ENCODE results near the gene TULP4. TPM values are rescaled to one million over a fixed set of nuclear protein-coding genes. Genes with fewer than 3 reads are reported as not detected.

The TULP4 gene
- total RNA-seq, 1 experiment from 2014 or later: 21.5 TPM

DNA sequence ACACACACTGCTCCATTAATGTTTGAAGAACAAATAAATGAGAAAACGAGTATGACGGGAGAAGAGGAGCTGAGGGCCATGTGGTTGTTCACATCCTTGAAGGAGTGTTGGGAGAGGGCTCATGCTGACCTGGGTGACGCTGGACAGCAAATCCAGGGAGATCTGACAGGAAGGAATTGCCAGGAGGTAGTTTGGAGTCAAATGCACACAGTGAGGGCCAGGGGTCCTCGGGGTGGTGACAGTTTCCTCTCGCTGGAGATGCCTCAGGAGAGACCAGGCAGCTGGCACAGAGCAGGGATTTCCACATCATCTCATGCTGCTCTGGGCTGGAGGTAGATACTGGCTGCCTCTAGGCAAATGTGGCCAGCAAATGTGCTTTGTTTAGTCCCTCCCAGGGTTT is 245.7 kb downstream of the TULP4 start:
- no peaks in the 10 kb centered on the region for H3K27me3 ChIP-seq (ENCODE audit: low read length)
- no peaks in the 10 kb centered on the region for H3F3A ChIP-seq (ENCODE audit: low read length, unreplicated experiment)
- TF ChIP-seq, protein P1, sequence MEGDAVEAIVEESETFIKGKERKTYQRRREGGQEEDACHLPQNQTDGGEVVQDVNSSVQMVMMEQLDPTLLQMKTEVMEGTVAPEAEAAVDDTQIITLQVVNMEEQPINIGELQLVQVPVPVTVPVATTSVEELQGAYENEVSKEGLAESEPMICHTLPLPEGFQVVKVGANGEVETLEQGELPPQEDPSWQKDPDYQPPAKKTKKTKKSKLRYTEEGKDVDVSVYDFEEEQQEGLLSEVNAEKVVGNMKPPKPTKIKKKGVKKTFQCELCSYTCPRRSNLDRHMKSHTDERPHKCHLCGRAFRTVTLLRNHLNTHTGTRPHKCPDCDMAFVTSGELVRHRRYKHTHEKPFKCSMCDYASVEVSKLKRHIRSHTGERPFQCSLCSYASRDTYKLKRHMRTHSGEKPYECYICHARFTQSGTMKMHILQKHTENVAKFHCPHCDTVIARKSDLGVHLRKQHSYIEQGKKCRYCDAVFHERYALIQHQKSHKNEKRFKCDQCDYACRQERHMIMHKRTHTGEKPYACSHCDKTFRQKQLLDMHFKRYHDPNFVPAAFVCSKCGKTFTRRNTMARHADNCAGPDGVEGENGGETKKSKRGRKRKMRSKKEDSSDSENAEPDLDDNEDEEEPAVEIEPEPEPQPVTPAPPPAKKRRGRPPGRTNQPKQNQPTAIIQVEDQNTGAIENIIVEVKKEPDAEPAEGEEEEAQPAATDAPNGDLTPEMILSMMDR (conservative IDR thresholded peaks at IDR 0.05; ENCODE audit: low read depth, low read length): no peak
- TF ChIP-seq EZH2 (IDR thresholded peaks at IDR 0.05; ENCODE audit: low read length, unreplicated experiment) (no peak), EZH2phosphoT487 (IDR thresholded peaks at IDR 0.05; ENCODE audit: borderline replicate concordance, low read length) (no peak)
- H3K9me3 ChIP-seq (ENCODE audit: low read length): no peaks in the 10 kb centered on the region
- H3K36me3 ChIP-seq (ENCODE audit: low read depth, low read length): no peaks in the 10 kb centered on the region
- CTCF ChIA-PET: no interaction called here
- BruUV-seq (replicated peaks): no TSS peak
- H3K9me2 ChIP-seq (replicated peaks; ENCODE audit: low read length): no peaks in the 10 kb centered on the region
- H3K4me2 ChIP-seq (ENCODE audit: low read length): no peak overlapping the region
- DNase-seq (no peak), ATAC-seq (no peak)
- no peak overlapping the region for H3K4me3 ChIP-seq (ENCODE audit: low read length)
- H3K27ac ChIP-seq (ENCODE audit: low read length): no peak overlapping the region
- no peak overlapping the region for H2AFZ ChIP-seq (ENCODE audit: low read length)
- H3K4me1 ChIP-seq (ENCODE audit: insufficient read depth, low read length): peaks cover 22% of the 10 kb centered on the region
- POLR2A ChIA-PET (ENCODE audit: unreplicated experiment): no interaction called here
- no peak overlapping the region for H3K9ac ChIP-seq (ENCODE audit: low read length)
- H4K20me1 ChIP-seq (ENCODE audit: low read length): peaks cover 8% of the 10 kb centered on the region; the same call in 1 of the 2 replicates
- intact Hi-C loops (cut with micrococcal nuclease): no loop called here
- peaks cover 28% of the 10 kb centered on the region for H3K79me2 ChIP-seq (ENCODE audit: low read length)

DNA sequence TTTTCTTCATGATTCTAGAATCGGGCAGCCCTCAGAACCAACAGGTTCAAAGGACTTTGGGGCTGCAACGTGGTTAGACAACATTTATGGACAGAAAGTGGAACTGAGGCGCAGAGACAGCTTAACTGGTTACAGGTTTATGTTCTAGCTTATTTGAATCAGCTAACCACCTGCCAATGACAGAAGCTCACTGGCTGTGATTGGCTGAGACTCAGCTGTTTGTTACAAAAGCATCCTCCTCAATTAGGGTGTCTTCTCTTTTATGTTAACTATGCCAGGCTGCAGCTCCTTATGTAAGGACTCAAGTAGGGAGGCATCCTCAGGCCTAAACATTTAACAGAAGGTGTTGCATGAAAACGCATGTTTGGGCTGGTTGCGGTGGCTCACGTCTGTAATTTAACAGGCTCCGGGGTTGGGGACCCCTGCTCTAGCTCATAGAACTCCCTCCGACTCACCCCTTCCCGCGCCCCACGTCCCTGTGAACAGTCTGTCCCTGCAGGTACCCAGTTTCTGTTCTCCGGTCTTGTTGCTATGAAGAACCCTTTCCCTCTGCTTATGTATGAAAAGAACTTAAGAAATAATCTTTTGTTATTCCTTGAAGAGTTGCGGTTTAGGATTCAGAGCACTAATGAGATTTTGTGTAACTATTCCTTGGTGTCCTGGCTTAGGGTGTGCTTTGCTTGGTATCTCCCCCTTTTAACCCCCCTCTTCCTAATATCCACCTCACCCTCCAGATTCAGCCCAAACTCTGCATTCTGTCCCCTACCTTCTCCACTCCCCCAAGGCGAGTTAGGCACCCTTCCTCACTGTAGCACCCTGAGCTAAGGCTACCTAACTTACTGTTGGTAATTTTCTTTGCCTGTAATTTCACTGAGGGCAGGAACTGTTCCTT is 246.4 kb downstream of the TULP4 start:
- Histone ChIP-seq H3K79me2 (ENCODE audit: low read length) (peaks cover 36% of the 10 kb centered on the region), H3K4me1 (ENCODE audit: insufficient read depth, low read length) (peaks cover 30% of the 10 kb centered on the region), H3K4me3 (ENCODE audit: low read length) (no peak overlapping the region), H3K9ac (ENCODE audit: low read length) (no peak overlapping the region), H4K20me1 (ENCODE audit: low read length) (peaks cover 9% of the 10 kb centered on the region; the same call in 1 of the 2 replicates), H3K9me2 (replicated peaks; ENCODE audit: low read length) (no peaks in the 10 kb centered on the region), H2AFZ (ENCODE audit: low read length) (0 out of 2 replicates have a peak overlapping the region, but pooled peaks have one; percentile 94), H3K36me3 (ENCODE audit: low read depth, low read length) (no peaks in the 10 kb centered on the region), H3F3A (ENCODE audit: low read length, unreplicated experiment) (no peaks in the 10 kb centered on the region), H3K4me2 (ENCODE audit: low read length) (0 out of 2 replicates have a peak overlapping the region, but pooled peaks have one; percentile 87), H3K27ac (ENCODE audit: low read length) (no peak overlapping the region), H3K27me3 (ENCODE audit: low read length) (no peaks in the 10 kb centered on the region), H3K9me3 (ENCODE audit: low read length) (no peaks in the 10 kb centered on the region)
- DNase-seq: no peak
- TF ChIP-seq EZH2 (IDR thresholded peaks at IDR 0.05; ENCODE audit: low read length, unreplicated experiment): no peak
- TF ChIP-seq, protein P1 (conservative IDR thresholded peaks at IDR 0.05; ENCODE audit: low read depth, low read length): no peak
- TF ChIP-seq EZH2phosphoT487 (IDR thresholded peaks at IDR 0.05; ENCODE audit: borderline replicate concordance, low read length): no peak
- no TSS peak for BruUV-seq (replicated peaks)
- no peak for ATAC-seq
- CTCF ChIA-PET: no interaction called here
- intact Hi-C loops (cut with micrococcal nuclease): no loop called here
- POLR2A ChIA-PET (ENCODE audit: unreplicated experiment): no interaction called here

Data from PC-3 (cell line).